Ovary (tissue), 9 donors: Measurements from ENCODE around the gene ZNF792. TPM values are rescaled to one million over a fixed set of nuclear protein-coding genes. Genes with fewer than 3 reads are reported as not detected.

ENCODE experiments used
- DNase-seq, 5 donors: peaks; one replicate each; pipeline ENCODE4 v3.0.0-alpha.2; 2019 to 2020
- H3K27ac ChIP-seq, 2 donors: fragments of 200-600 bp; one replicate each; pipeline versions ENCODE4 v1.5.1 to v1.8.0; 2019 to 2022
- H3K27me3 ChIP-seq: fragments of 200-600 bp; one replicate; pipeline ENCODE4 v1.8.0; 2022
- H3K36me3 ChIP-seq: fragments of 200-600 bp; sonication (generic); one replicate; pipeline ENCODE4 v1.5.1; 2019
- H3K4me1 ChIP-seq: one replicate; pipeline ENCODE4 v1.8.1; 2013; ENCODE audit warnings: mild to moderate bottlenecking, moderate library complexity; ENCODE audit not compliant: insufficient read depth
- H3K4me3 ChIP-seq: fragments of 200-600 bp; sonication (generic); one replicate; pipeline ENCODE4 v1.5.1; 2017
- H3K9me3 ChIP-seq, 2 donors: fragments of 200-600 bp in 1 of 2; sonication (generic) in 1 of 2; one replicate each; pipeline versions ENCODE4 v1.5.1 to v1.8.1; 2013 to 2019; ENCODE audit warnings: mild to moderate bottlenecking in 1 of 2, moderate library complexity in 1 of 2
- EP300 ChIP-seq: sonication (generic); formaldehyde crosslinking; IDR thresholded peaks from one replicate; pipeline ENCODE4 v1.6.1; 2017; ENCODE audit warnings: antibody characterized with exemption
- POLR2A ChIP-seq: fragments of 450-650 bp; IDR thresholded peaks from one replicate; pipeline ENCODE4 v1.6.1; 2017; ENCODE audit warnings: antibody characterized with exemption, mild to moderate bottlenecking, moderate library complexity
- WGBS, 3 donors: extraction: QIAGEN DNeasy Blood & Tissue Kit in 1 of 3; methylation state at CpG; one replicate each; pipeline versions ENCODE4 v1.1.5 to v1.1.7; 2013 to 2017; 5-methylcytosine and 5-hydroxymethylcytosine counted together
- intact Hi-C, 4 donors: fragments of 100-400 bp; cut with DNase I; formaldehyde crosslinking; loops; one replicate each; pipeline versions ENCODE4 v1.11.0 to v1.15.1; 2022 to 2023
- polyA plus RNA-seq, 2 donors: library from polyadenylated mRNA; stranded (reverse); fragments of 200-250 nt in 1 of 2; fragments of 350-450 nt in 1 of 2; fragmentation: Illumina TruSeq in 1 of 2; extraction: RNeasy Lipid Tissue Mini Kit (QIAGEN cat#74804) in 1 of 2; gene quantifications; one replicate each; pipeline ENCODE4 v1.2.3, GENCODE V29; 2013 to 2014
- total RNA-seq, 7 donors: library from RNA; depleted of rRNA in 2 of 7; stranded (reverse); fragments of >200 nt in 2 of 7; fragmentation: NEBNext Ultra II Directional in 3 of 7; extraction: Animal tissue kit (Norgen Biotek cat#: 25700) in 3 of 7; gene quantifications; one replicate each; pipeline versions ENCODE4 v1.1.0 to v1.2.4, GENCODE V29; 2016 to 2023
- TF ChIP-seq, protein P1 (sequence below), 3 donors: fragments of 450-650 bp in 2 of 3; fragments of 200-600 bp in 1 of 3; IDR thresholded peaks; one replicate each; pipeline versions ENCODE4 v1.5.1 to v1.8.0; 2016 to 2022; ENCODE audit warnings: antibody characterized with exemption in 3 of 3, mild to moderate bottlenecking in 1 of 3
- donor health status: DM: no; HTN: no; CAD: no; lungs with moderate emphysema.
- donor health status: DM: no; HTN: no; CAD: no.
- donor health status: Bipolar disorder and iron deficiency.
- donor health status: DM: yes; HTN: yes; CAD: no.
- donor health status: DM: no; HTN: no; CAD: no.
- donor health status: DM: yes; HTN: yes; CAD: no.

The ZNF792 gene
- total and polyA plus RNA-seq, 9 donors: 2.6 to 5.4 (median 4.5) TPM

DNA sequence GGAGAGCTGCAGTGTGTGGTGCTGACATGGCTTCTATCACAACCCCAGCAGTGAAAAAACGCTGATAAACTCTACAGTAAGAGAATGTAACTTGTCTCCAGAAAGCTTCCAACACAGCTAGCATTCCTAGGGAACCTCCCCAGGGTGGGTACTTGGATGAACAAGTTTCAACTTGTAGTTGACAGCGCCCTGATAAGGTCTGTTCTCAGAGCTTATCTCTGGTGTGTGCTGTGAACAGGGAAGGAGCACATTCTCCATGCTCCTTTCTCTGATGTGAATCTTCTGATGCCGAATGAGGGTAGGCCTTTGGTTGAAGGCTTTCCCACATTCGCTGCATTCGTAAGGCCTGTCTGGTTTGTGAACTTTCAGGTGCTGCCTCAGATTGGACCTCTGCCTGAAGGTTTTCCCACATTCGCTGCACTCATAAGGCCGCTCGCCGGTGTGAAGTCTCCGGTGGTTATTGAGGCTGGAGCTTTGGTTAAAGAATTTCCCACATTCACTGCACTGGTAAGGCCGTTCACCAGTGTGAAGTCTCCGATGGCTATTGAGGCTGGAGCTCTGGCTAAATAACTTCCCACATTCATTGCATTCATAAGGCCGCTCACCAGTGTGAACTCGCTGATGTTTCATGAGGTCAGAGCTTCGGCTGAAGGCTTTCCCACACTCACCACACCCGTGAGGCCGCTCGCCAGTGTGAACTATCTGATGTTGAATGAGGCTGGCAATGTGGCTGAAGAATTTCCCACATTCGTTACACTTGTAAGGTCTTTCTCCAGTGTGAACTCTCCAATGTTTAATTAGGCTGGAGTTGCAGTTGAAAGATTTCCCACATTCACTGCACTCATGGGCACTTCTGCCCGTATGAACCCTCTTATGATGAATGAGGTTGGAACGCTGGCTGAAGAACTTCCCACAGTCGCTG is 5.9 kb downstream of the ZNF792 start:
- H3K27me3 ChIP-seq: no peaks in the 10 kb centered on the region

GRCh38 chr19:34953092-34953491 is 10.9 kb downstream of the ZNF792 start:
- Histone ChIP-seq H3K36me3 (no peaks in the 10 kb centered on the region), H3K27me3 (peaks cover 3% of the 10 kb centered on the region), H3K4me3 (no peak overlapping the region), H3K9me3 (peaks cover 6 to 13% of the 10 kb centered on the region in 2 donors), H3K4me1 (no peaks in the 10 kb centered on the region), H3K27ac (no peak overlapping the region)
- intact Hi-C loops: no loop called here
- TF ChIP-seq EP300: no peak
- no peak for TF ChIP-seq POLR2A
- TF ChIP-seq, protein P1, sequence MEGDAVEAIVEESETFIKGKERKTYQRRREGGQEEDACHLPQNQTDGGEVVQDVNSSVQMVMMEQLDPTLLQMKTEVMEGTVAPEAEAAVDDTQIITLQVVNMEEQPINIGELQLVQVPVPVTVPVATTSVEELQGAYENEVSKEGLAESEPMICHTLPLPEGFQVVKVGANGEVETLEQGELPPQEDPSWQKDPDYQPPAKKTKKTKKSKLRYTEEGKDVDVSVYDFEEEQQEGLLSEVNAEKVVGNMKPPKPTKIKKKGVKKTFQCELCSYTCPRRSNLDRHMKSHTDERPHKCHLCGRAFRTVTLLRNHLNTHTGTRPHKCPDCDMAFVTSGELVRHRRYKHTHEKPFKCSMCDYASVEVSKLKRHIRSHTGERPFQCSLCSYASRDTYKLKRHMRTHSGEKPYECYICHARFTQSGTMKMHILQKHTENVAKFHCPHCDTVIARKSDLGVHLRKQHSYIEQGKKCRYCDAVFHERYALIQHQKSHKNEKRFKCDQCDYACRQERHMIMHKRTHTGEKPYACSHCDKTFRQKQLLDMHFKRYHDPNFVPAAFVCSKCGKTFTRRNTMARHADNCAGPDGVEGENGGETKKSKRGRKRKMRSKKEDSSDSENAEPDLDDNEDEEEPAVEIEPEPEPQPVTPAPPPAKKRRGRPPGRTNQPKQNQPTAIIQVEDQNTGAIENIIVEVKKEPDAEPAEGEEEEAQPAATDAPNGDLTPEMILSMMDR (IDR thresholded peaks at IDR 0.05): no peak
- no peak for DNase-seq

More for the DNA sequence above, 5.9 kb downstream of the ZNF792 start:
- Histone ChIP-seq H3K4me3 (no peak overlapping the region), H3K36me3 (peaks cover 13% of the 10 kb centered on the region), H3K4me1 (peaks cover 5% of the 10 kb centered on the region), H3K27ac (no peak overlapping the region), H3K9me3 (peaks cover 6 to 37% of the 10 kb centered on the region in 2 donors)
- intact Hi-C loops: no loop called here
- 94 to 99% (median 95%) methylated on average over 22 of the region's 22 CpGs for WGBS, 3 donors
- no peak for DNase-seq
- TF ChIP-seq EP300 (no peak), POLR2A (no peak)
- TF ChIP-seq, protein P1 (IDR thresholded peaks at IDR 0.05): no peak

GRCh38 chr19:34943861-34944573 is 20.0 kb downstream of the ZNF792 start:
- TF ChIP-seq, protein P1 (IDR thresholded peaks at IDR 0.05): no peak
- TF ChIP-seq POLR2A: no peak
- no peak for TF ChIP-seq EP300
- Histone ChIP-seq H3K9me3 (peaks cover 0 to 11% of the 10 kb centered on the region in 2 donors), H3K4me3 (no peak overlapping the region), H3K4me1 (no peaks in the 10 kb centered on the region), H3K36me3 (no peaks in the 10 kb centered on the region), H3K27me3 (no peaks in the 10 kb centered on the region), H3K27ac (no peak overlapping the region)
- intact Hi-C loops: no loop called here
- 94 to 97% (median 96%) methylated on average over 13 of the region's 13 CpGs for WGBS, 3 donors
- no peak for DNase-seq

DNA sequence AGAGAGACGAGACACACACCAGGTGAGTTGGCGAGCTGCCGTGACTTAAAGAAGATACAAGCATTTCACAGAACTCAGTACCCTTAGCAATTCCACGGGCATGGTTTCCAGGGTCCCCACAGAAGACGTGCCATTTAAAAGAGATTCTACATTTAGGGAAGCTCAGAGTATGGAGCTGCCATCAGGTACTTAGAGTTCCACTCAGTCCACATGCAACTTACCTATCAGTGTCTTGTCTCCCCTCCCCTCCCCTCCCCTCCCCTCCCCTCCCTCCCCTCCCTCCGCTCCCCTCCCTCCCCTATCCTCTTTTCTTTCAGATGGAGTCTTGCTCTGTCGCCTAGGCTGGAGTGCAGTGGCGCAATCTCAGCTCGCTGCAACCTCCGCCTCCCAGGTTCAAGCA is 25.1 kb downstream of the ZNF792 start:
- Histone ChIP-seq H3K27ac (no peak overlapping the region), H3K36me3 (no peaks in the 10 kb centered on the region), H3K4me3 (no peak overlapping the region), H3K27me3 (no peaks in the 10 kb centered on the region), H3K9me3 (peaks cover 0 to 7% of the 10 kb centered on the region in 2 donors), H3K4me1 (no peaks in the 10 kb centered on the region)
- intact Hi-C loops: no loop called here
- 85 to 94% (median 94%) methylated on average over 9 to 10 of the region's 10 CpGs for WGBS, 3 donors
- TF ChIP-seq EP300 (no peak), POLR2A (no peak)
- TF ChIP-seq, protein P1 (IDR thresholded peaks at IDR 0.05): no peak
- no peak for DNase-seq
